WTC11 (cell line): ENCODE data around the gene NRXN3. TPM values are rescaled to one million over a fixed set of nuclear protein-coding genes. Genes with fewer than 3 reads are reported as not detected.

ENCODE experiments used
- ATAC-seq: fragments of 200-7000 bp; cut with Tn5 transposase; 2 replicates; pipeline ENCODE4 v1.10.0; 2021; ENCODE audit warnings: mild to moderate bottlenecking, moderate library complexity
- CTCF ChIA-PET: fragments of 300-600 bp; sonication (Branson Sonifier 250); formaldehyde crosslinking; loops from one replicate; lab custom pipeline; 2021; ENCODE audit warnings: antibody characterized with exemption; lab: Charles Lee
- POLR2A ChIA-PET: fragments of 350-600 bp; sonication (Branson Sonifier 250); formaldehyde crosslinking; loops from one replicate; lab custom pipeline; 2021; ENCODE audit warnings: antibody characterized with exemption; lab: Charles Lee
- DNase-seq: peaks from one replicate; pipeline ENCODE4 v3.0.0; 2021; ENCODE audit warnings: low spot score
- H3K27ac Mint-ChIP-seq: 2 replicates; pipeline ENCODE4 v1.8.0; 2021; ENCODE audit warnings: mixed read lengths
- H3K27me3 Mint-ChIP-seq: 2 replicates; pipeline ENCODE4 v1.8.0; 2021; ENCODE audit warnings: low read depth, mild to moderate bottlenecking, moderate library complexity, mixed read lengths
- H3K36me3 Mint-ChIP-seq: 2 replicates; pipeline ENCODE4 v1.8.0; 2021; ENCODE audit warnings: mixed read lengths
- H3K4me1 Mint-ChIP-seq: 2 replicates; pipeline ENCODE4 v1.8.0; 2022; ENCODE audit warnings: mixed read lengths
- H3K4me3 Mint-ChIP-seq: 2 replicates; pipeline ENCODE4 v1.8.0; 2021; ENCODE audit warnings: mild to moderate bottlenecking, moderate library complexity, mixed read lengths
- H3K9me3 Mint-ChIP-seq: 2 replicates; pipeline ENCODE4 v1.8.0; 2021; ENCODE audit warnings: mixed read lengths
- CREB1 ChIP-seq: sonication (generic); formaldehyde crosslinking; IDR thresholded peaks from 2 replicates; pipeline ENCODE4 v1.8.0; 2023; ENCODE audit warnings: mild to moderate bottlenecking, missing genetic modification reagents
- EMX1 ChIP-seq: fragments of 250-450 bp; sonication (Bioruptor Pico); IDR thresholded peaks from 2 replicates; pipeline ENCODE4 v1.8.0; 2021; ENCODE audit warnings: mild to moderate bottlenecking
- FOXJ3 ChIP-seq: sonication (generic); formaldehyde crosslinking; IDR thresholded peaks from 2 replicates; pipeline ENCODE4 v1.9.0; 2021; ENCODE audit warnings: missing genetic modification reagents, mild to moderate bottlenecking, borderline replicate concordance
- GABPB1 ChIP-seq: sonication (generic); formaldehyde crosslinking; IDR thresholded peaks from 2 replicates; pipeline ENCODE4 v1.8.1; 2023; ENCODE audit warnings: mild to moderate bottlenecking, missing genetic modification reagents
- GTF2I ChIP-seq: fragments of 250-450 bp; sonication (Bioruptor Pico); conservative IDR thresholded peaks from 2 replicates; pipeline ENCODE4 v1.4.0; 2021; ENCODE audit warnings: mild to moderate bottlenecking
- HMGA2 ChIP-seq: fragments of 250-450 bp; sonication (Bioruptor Pico); IDR thresholded peaks from 2 replicates; pipeline ENCODE4 v1.4.0; 2021; ENCODE audit warnings: mild to moderate bottlenecking, moderate library complexity
- KAT7 ChIP-seq: sonication (generic); formaldehyde crosslinking; IDR thresholded peaks from 2 replicates; pipeline ENCODE4 v1.8.1; 2023; ENCODE audit warnings: missing genetic modification reagents, mild to moderate bottlenecking, borderline replicate concordance
- MYBL2 ChIP-seq: sonication (generic); formaldehyde crosslinking; IDR thresholded peaks from 2 replicates; pipeline ENCODE4 v1.8.1; 2023; ENCODE audit warnings: mild to moderate bottlenecking, moderate library complexity, missing genetic modification reagents
- NFE2L1 ChIP-seq: sonication (generic); formaldehyde crosslinking; IDR thresholded peaks from 2 replicates; pipeline ENCODE4 v1.8.1; 2023; ENCODE audit warnings: missing genetic modification reagents
- OVOL2 ChIP-seq: fragments of 250-450 bp; sonication (Bioruptor Pico); IDR thresholded peaks from 2 replicates; pipeline ENCODE4 v1.9.0; 2021; ENCODE audit warnings: mild to moderate bottlenecking, borderline replicate concordance
- SOX15 ChIP-seq: fragments of 250-450 bp; sonication (Bioruptor Pico); IDR thresholded peaks from 2 replicates; pipeline ENCODE4 v1.9.0; 2021; ENCODE audit warnings: mild to moderate bottlenecking
- TCF7 ChIP-seq: sonication (generic); formaldehyde crosslinking; IDR thresholded peaks from 2 replicates; pipeline ENCODE4 v1.8.0; 2022; ENCODE audit warnings: mild to moderate bottlenecking, low read depth, missing genetic modification reagents, moderate library complexity
- TEAD4 ChIP-seq: sonication (generic); formaldehyde crosslinking; IDR thresholded peaks from 2 replicates; pipeline ENCODE4 v1.8.0; 2022; ENCODE audit warnings: mild to moderate bottlenecking, missing genetic modification reagents
- ZNF121 ChIP-seq: sonication (generic); formaldehyde crosslinking; IDR thresholded peaks from 2 replicates; pipeline ENCODE4 v1.8.0; 2023; ENCODE audit warnings: missing genetic modification reagents
- ZNF232 ChIP-seq: sonication (generic); formaldehyde crosslinking; IDR thresholded peaks from 2 replicates; pipeline ENCODE4 v1.8.0; 2022; ENCODE audit warnings: mild to moderate bottlenecking, missing genetic modification reagents
- ZNF263 ChIP-seq: sonication (generic); formaldehyde crosslinking; IDR thresholded peaks from 2 replicates; pipeline ENCODE4 v1.8.1; 2022; ENCODE audit warnings: low read depth, mild to moderate bottlenecking, moderate library complexity, missing genetic modification reagents
- total RNA-seq: library from RNA; stranded (reverse); gene quantifications from 3 replicates; pipeline ENCODE4 v1.2.3, GENCODE V29; 2021
- TF ChIP-seq, protein P1 (sequence below): sonication (generic); formaldehyde crosslinking; IDR thresholded peaks from 2 replicates; pipeline ENCODE4 v1.8.1; 2023; ENCODE audit warnings: mild to moderate bottlenecking, missing genetic modification reagents, moderate library complexity
- TF ChIP-seq, protein P2 (sequence below): fragments of 200-600 bp; IDR thresholded peaks from 2 replicates; pipeline ENCODE4 v1.8.0; 2022; ENCODE audit warnings: antibody characterized with exemption
- TF ChIP-seq, protein P3 (sequence below): sonication (generic); formaldehyde crosslinking; IDR thresholded peaks from 2 replicates; pipeline ENCODE4 v1.8.1; 2022; ENCODE audit warnings: mild to moderate bottlenecking, moderate library complexity, missing genetic modification reagents
- TF ChIP-seq, protein P4 (sequence below): sonication (generic); formaldehyde crosslinking; IDR thresholded peaks from 2 replicates; pipeline ENCODE4 v1.8.0; 2022; ENCODE audit warnings: missing genetic modification reagents
- TF ChIP-seq, protein P5 (sequence below): sonication (generic); formaldehyde crosslinking; IDR thresholded peaks from 2 replicates; pipeline ENCODE4 v1.8.1; 2022; ENCODE audit warnings: low read depth, missing genetic modification reagents, borderline replicate concordance

Gene NRXN3
- total RNA-seq, 1 experiment from 2014 or later = 3.0 TPM

DNA sequence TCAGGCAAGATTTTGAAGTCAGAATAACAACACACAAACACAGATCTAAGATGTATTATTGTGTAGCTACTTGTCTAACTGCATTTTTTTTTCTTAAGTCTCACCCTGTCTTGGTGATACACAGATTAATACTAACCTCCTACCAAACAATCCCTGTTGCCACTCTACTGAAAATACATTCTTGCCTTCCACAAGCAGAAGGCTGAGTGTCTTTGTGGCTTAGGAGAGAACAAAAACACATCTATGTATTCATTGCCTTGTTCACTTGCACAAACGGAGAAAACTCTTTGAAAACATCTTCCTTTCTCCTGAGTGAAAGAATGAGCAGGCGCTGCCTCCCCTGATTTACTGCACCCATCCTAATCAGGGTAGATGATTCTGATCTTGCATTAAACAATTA, 1398.9 kb downstream of the NRXN3 start (continued):
- TF ChIP-seq CREB1 (CRISPR knock-in tag) = no peak
- no peak for TF ChIP-seq TEAD4 (CRISPR knock-in tag)

DNA sequence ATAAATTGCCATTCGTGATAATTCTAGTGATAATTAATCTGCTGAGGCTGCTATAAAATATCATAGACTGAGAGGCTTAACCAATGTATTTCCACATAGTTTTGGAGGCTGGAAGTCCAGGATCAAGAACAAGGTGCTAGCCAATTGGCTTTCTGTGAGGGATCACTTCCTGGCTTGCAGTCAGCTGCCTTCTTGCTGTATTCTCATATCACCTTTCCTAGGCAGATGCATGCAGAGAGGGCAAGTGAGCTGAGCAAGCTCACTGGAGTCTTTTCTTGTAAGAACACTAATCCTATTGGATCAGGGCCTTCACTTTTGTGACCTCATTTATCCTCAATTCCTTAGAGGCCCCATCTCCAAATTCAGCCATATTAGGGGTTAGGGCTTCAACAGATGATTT, 1400.5 kb downstream of the NRXN3 start:
- no peaks in the 10 kb centered on the region for H3K27me3 Mint-ChIP-seq
- H3K4me1 Mint-ChIP-seq = peaks cover 31% of the 10 kb centered on the region
- H3K36me3 Mint-ChIP-seq = no peaks in the 10 kb centered on the region; the same call in 1 of the 2 replicates

DNA sequence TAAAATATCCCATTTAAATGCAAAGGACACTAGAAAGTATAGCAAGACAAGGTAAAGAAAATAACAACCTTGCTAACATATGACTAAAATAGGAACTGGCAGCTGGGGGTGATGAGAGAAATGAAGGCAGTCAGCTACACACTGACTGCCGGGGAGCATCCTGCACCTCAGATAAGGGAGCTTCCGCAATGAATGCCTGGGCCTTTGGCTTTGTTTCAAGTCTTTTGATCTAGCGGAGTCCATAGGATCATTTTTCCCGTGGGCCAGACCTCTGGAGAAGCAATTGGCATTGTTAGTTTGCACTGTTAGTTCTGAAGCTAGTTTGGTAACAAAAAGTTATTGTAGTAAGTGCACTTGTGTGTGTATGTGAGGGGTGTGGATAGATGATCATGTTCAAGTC, 1401.2 kb downstream of the NRXN3 start:
- TF ChIP-seq HMGA2 (CRISPR knock-in tag) (no peak), SOX15 (CRISPR knock-in tag) (no peak), EMX1 (no peak), OVOL2 (CRISPR knock-in tag) (no peak), GTF2I (CRISPR knock-in tag) (no peak), ZNF232 (CRISPR knock-in tag) (no peak), ZNF121 (CRISPR knock-in tag) (no peak)
- ChIA-PET POLR2A (no interaction called here), CTCF (no interaction called here)
- Mint-ChIP-seq H3K27ac (no peak overlapping the region), H3K27me3 (no peaks in the 10 kb centered on the region), H3K4me1 (peaks cover 37% of the 10 kb centered on the region), H3K36me3 (no peaks in the 10 kb centered on the region; the same call in 1 of the 2 replicates), H3K9me3 (peaks cover 4% of the 10 kb centered on the region; the same call in 1 of the 2 replicates), H3K4me3 (no peak overlapping the region)
- DNase-seq (no peak), ATAC-seq (no peak; the same call in 1 of the 2 replicates)

More for the DNA sequence above, 1400.5 kb downstream of the NRXN3 start:
- DNase-seq (no peak), ATAC-seq (no peak)
- ChIA-PET POLR2A (no interaction called here), CTCF (no interaction called here)
- Mint-ChIP-seq H3K4me3 (no peak overlapping the region), H3K27ac (no peak overlapping the region), H3K9me3 (peaks cover 4% of the 10 kb centered on the region; the same call in 1 of the 2 replicates)
- no peak for TF ChIP-seq FOXJ3 (CRISPR knock-in tag)
- TF ChIP-seq KAT7 = no peak
- TF ChIP-seq, protein P1, sequence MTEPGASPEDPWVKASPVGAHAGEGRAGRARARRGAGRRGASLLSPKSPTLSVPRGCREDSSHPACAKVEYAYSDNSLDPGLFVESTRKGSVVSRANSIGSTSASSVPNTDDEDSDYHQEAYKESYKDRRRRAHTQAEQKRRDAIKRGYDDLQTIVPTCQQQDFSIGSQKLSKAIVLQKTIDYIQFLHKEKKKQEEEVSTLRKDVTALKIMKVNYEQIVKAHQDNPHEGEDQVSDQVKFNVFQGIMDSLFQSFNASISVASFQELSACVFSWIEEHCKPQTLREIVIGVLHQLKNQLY = no peak
- TF ChIP-seq GABPB1 = no peak
- no peak for TF ChIP-seq HMGA2 (CRISPR knock-in tag)
- TF ChIP-seq EMX1 = no peak
- TF ChIP-seq MYBL2 (CRISPR knock-in tag) = no peak
- TF ChIP-seq, protein P2, sequence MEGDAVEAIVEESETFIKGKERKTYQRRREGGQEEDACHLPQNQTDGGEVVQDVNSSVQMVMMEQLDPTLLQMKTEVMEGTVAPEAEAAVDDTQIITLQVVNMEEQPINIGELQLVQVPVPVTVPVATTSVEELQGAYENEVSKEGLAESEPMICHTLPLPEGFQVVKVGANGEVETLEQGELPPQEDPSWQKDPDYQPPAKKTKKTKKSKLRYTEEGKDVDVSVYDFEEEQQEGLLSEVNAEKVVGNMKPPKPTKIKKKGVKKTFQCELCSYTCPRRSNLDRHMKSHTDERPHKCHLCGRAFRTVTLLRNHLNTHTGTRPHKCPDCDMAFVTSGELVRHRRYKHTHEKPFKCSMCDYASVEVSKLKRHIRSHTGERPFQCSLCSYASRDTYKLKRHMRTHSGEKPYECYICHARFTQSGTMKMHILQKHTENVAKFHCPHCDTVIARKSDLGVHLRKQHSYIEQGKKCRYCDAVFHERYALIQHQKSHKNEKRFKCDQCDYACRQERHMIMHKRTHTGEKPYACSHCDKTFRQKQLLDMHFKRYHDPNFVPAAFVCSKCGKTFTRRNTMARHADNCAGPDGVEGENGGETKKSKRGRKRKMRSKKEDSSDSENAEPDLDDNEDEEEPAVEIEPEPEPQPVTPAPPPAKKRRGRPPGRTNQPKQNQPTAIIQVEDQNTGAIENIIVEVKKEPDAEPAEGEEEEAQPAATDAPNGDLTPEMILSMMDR = no peak
- no peak for TF ChIP-seq NFE2L1 (CRISPR knock-in tag)

DNA sequence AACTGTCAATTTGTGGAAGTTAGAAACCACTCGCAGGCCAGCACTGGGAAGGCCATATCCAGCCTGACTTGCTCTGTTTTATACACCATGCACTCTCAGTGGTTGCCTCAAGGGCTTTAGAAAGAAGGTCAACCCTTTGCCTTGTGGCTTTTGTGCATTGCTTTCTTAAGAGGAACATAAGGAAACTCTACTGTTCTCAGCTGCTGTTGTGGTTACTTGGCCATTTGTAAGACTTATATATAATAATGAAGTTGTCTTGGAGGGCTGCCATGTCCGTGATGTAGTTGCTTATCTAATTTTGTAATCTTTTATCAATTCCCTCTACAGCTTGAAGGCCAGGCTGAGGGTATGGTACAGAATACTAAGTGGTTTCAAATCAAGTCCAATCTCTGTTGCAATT, 1403.3 kb downstream of the NRXN3 start:
- DNase-seq = no peak

More for the DNA sequence above, 1403.3 kb downstream of the NRXN3 start:
- peaks cover 4% of the 10 kb centered on the region; the same call in 1 of the 2 replicates for H3K36me3 Mint-ChIP-seq
- H3K4me1 Mint-ChIP-seq = peaks cover 35% of the 10 kb centered on the region
- ChIA-PET CTCF (no interaction called here), POLR2A (no interaction called here)
- no peak for ATAC-seq
- no peak overlapping the region for H3K27ac Mint-ChIP-seq
- TF ChIP-seq TCF7 (CRISPR knock-in tag) = no peak
- no peak for TF ChIP-seq CREB1 (CRISPR knock-in tag)
- TF ChIP-seq, protein P3, sequence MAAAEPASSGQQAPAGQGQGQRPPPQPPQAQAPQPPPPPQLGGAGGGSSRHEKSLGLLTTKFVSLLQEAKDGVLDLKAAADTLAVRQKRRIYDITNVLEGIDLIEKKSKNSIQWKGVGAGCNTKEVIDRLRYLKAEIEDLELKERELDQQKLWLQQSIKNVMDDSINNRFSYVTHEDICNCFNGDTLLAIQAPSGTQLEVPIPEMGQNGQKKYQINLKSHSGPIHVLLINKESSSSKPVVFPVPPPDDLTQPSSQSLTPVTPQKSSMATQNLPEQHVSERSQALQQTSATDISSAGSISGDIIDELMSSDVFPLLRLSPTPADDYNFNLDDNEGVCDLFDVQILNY = no peak
- TF ChIP-seq ZNF263 (CRISPR knock-in tag) = no peak
- TF ChIP-seq, protein P4, sequence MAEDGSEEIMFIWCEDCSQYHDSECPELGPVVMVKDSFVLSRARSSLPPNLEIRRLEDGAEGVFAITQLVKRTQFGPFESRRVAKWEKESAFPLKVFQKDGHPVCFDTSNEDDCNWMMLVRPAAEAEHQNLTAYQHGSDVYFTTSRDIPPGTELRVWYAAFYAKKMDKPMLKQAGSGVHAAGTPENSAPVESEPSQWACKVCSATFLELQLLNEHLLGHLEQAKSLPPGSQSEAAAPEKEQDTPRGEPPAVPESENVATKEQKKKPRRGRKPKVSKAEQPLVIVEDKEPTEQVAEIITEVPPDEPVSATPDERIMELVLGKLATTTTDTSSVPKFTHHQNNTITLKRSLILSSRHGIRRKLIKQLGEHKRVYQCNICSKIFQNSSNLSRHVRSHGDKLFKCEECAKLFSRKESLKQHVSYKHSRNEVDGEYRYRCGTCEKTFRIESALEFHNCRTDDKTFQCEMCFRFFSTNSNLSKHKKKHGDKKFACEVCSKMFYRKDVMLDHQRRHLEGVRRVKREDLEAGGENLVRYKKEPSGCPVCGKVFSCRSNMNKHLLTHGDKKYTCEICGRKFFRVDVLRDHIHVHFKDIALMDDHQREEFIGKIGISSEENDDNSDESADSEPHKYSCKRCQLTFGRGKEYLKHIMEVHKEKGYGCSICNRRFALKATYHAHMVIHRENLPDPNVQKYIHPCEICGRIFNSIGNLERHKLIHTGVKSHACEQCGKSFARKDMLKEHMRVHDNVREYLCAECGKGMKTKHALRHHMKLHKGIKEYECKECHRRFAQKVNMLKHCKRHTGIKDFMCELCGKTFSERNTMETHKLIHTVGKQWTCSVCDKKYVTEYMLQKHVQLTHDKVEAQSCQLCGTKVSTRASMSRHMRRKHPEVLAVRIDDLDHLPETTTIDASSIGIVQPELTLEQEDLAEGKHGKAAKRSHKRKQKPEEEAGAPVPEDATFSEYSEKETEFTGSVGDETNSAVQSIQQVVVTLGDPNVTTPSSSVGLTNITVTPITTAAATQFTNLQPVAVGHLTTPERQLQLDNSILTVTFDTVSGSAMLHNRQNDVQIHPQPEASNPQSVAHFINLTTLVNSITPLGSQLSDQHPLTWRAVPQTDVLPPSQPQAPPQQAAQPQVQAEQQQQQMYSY (CRISPR knock-in tag) = no peak
- TF ChIP-seq, protein P2 = no peak
- TF ChIP-seq, protein P5, sequence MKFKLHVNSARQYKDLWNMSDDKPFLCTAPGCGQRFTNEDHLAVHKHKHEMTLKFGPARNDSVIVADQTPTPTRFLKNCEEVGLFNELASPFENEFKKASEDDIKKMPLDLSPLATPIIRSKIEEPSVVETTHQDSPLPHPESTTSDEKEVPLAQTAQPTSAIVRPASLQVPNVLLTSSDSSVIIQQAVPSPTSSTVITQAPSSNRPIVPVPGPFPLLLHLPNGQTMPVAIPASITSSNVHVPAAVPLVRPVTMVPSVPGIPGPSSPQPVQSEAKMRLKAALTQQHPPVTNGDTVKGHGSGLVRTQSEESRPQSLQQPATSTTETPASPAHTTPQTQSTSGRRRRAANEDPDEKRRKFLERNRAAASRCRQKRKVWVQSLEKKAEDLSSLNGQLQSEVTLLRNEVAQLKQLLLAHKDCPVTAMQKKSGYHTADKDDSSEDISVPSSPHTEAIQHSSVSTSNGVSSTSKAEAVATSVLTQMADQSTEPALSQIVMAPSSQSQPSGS = no peak
- peaks cover 11% of the 10 kb centered on the region; the same call in 1 of the 2 replicates for H3K9me3 Mint-ChIP-seq
- H3K4me3 Mint-ChIP-seq = no peak overlapping the region
- no peaks in the 10 kb centered on the region for H3K27me3 Mint-ChIP-seq
